GM12878 (cell line): ENCODE results near the gene CALML4.

Experiments used
- CTCF ChIP-seq, 3 experiments: IDR thresholded peaks in 2 of 3; conservative IDR thresholded peaks in 1 of 3; 2 replicates each; pipeline ENCODE4 v1.5.1; 2011; ENCODE audit warnings: low read depth in 3 of 3, low read length in 3 of 3, mild to moderate bottlenecking in 3 of 3, control low read depth in 2 of 3, moderate library complexity in 2 of 3, inconsistent platforms in 1 of 3, mixed read lengths in 1 of 3; ENCODE audit not compliant: control insufficient read depth in 2 of 3, insufficient read depth in 1 of 3; ENCODE audit errors: extremely low read depth in 1 of 3
- E2F8 ChIP-seq: fragments of 450-650 bp; IDR thresholded peaks from 2 replicates; pipeline ENCODE4 v1.6.1; 2018; ENCODE audit warnings: mild to moderate bottlenecking, low read depth, moderate library complexity; ENCODE audit not compliant: partially characterized antibody
- EP300 ChIP-seq, 2 experiments: fragments of 150-350 bp in 1 of 2; IDR thresholded peaks; 2 replicates each; pipeline ENCODE4 v1.6.1; 2011 to 2012; ENCODE audit warnings: low read depth in 2 of 2, low read length in 2 of 2, borderline replicate concordance in 1 of 2, improper control_type of control experiment in 1 of 2, inconsistent platforms in 1 of 2; ENCODE audit not compliant: control insufficient read depth in 1 of 2
- EZH2 ChIP-seq: IDR thresholded peaks from 2 replicates; pipeline ENCODE4 v1.6.1; 2012; ENCODE audit warnings: low read depth, mild to moderate bottlenecking, control low read depth, inconsistent platforms, low read length, borderline replicate concordance; ENCODE audit not compliant: control insufficient read depth
- HDAC2 ChIP-seq: fragments of 200-600 bp; sonication (generic); IDR thresholded peaks from 2 replicates; pipeline ENCODE4 v1.6.1; 2017
- IRF3 ChIP-seq: fragments of 450-650 bp; IDR thresholded peaks from 2 replicates; pipeline ENCODE4 v1.6.1; 2014; ENCODE audit warnings: mild to moderate bottlenecking
- REST ChIP-seq: IDR thresholded peaks from 2 replicates; pipeline ENCODE4 v1.6.1; 2012; ENCODE audit warnings: mild to moderate bottlenecking, low read depth, low read length
- TAF1 ChIP-seq: IDR thresholded peaks from 2 replicates; pipeline ENCODE4 v1.6.1; 2011; ENCODE audit warnings: mild to moderate bottlenecking, low read depth, low read length, borderline replicate concordance
- USF2 ChIP-seq: IDR thresholded peaks from 2 replicates; pipeline ENCODE4 v1.6.1; 2011; ENCODE audit warnings: low read depth, low read length, improper control_type of control experiment, borderline replicate concordance
- ZNF24 ChIP-seq: fragments of 450-650 bp; IDR thresholded peaks from 2 replicates; pipeline ENCODE4 v1.6.1; 2017; ENCODE audit warnings: antibody characterized with exemption, mild to moderate bottlenecking
- ZNF384 ChIP-seq: IDR thresholded peaks from 2 replicates; pipeline ENCODE4 v1.6.1; 2012; ENCODE audit warnings: low read depth, mild to moderate bottlenecking, low read length, improper control_type of control experiment, borderline replicate concordance

GRCh38 chr15:68200016-68200861, 4.9 kb downstream of the CALML4 start:
- TF ChIP-seq HDAC2: no peak
- no peak for TF ChIP-seq ZNF384
- no peak for TF ChIP-seq E2F8
- TF ChIP-seq REST: no peak
- no peak for TF ChIP-seq USF2
- no peak for TF ChIP-seq CTCF (IDR thresholded peaks at IDR 0.05 in 2 of 3, conservative IDR thresholded peaks at IDR 0.05 in 1 of 3; ENCODE audit: control insufficient read depth in 2 of 3, extremely low read depth in 1 of 3, insufficient read depth in 1 of 3, low read depth in 3 of 3, low read length in 3 of 3)
- TF ChIP-seq EP300 (IDR thresholded peaks at IDR 0.05; ENCODE audit: borderline replicate concordance in 1 of 2, control insufficient read depth in 1 of 2, low read depth in 2 of 2, low read length in 2 of 2): no peak
- TF ChIP-seq ZNF24: no peak
- TF ChIP-seq EZH2: no peak
- no peak for TF ChIP-seq TAF1
- no peak for TF ChIP-seq IRF3
